ENCODE data around the gene ZNRF4. TPM values are rescaled to one million over a fixed set of nuclear protein-coding genes. Genes with fewer than 3 reads are reported as not detected.

The ZNRF4 gene
- total and polyA plus RNA-seq, 2 of the 8 experiments (the other 6 are each of a cell fraction or from before 2014, with no cell fraction given): not detected

GRCh38 chr19:5472286-5472685 lies 17.1 kb downstream of the ZNRF4 start:
- no peak overlapping the region for H2BK20ac ChIP-seq (ENCODE audit: low read length)
- no peak overlapping the region for H3K4ac ChIP-seq (replicated peaks; ENCODE audit: insufficient read length, low read depth, low read length)
- no peak overlapping the region for H3K56ac ChIP-seq (replicated peaks; ENCODE audit: insufficient read length, low read depth, low read length)
- H3K27me3 ChIP-seq (replicated peaks in 1 of 4; ENCODE audit: control insufficient read depth in 3 of 4, extremely low read depth in 1 of 4, insufficient read depth in 3 of 4, low read length in 3 of 4): no peaks in the 10 kb centered on the region
- H2AFZ ChIP-seq (ENCODE audit: low read length): no peak overlapping the region
- H4K8ac ChIP-seq (ENCODE audit: extremely low read depth, insufficient read depth, low read length): no peak overlapping the region; the same call in 1 of the 2 replicates
- no peaks in the 10 kb centered on the region for H3K9me3 ChIP-seq (ENCODE audit: insufficient read depth in 2 of 2, low read depth in 1 of 2, low read length in 1 of 2)
- H4K91ac ChIP-seq (replicated peaks; ENCODE audit: insufficient read length, low read length): no peak overlapping the region
- H3K79me1 ChIP-seq (ENCODE audit: low read depth, low read length): no peaks in the 10 kb centered on the region
- no peak overlapping the region for H3K4me3 ChIP-seq (ENCODE audit: extremely low read depth in 1 of 4, insufficient read depth in 2 of 4, low read depth in 3 of 4, low read length in 4 of 4)
- TF ChIP-seq ATF3 (IDR thresholded peaks at IDR 0.05; ENCODE audit: insufficient read depth, low read depth, low read length) (no peak), ASH2L (IDR thresholded peaks at IDR 0.05; ENCODE audit: low read length) (no peak), RXRA (IDR thresholded peaks at IDR 0.05; ENCODE audit: insufficient read depth, low read depth, low read length) (no peak), PHF8 (conservative IDR thresholded peaks at IDR 0.05; ENCODE audit: low read depth, low read length) (no peak), SP2 (IDR thresholded peaks at IDR 0.05; ENCODE audit: low read length) (no peak), KDM5A (IDR thresholded peaks at IDR 0.05; ENCODE audit: low read length) (no peak), TCF12 (IDR thresholded peaks at IDR 0.05; ENCODE audit: low read depth, low read length) (no peak), TAF7 (optimal IDR thresholded peaks at IDR 0.05; ENCODE audit: borderline replicate concordance, low read depth, low read length) (no peak), EZH2 (IDR thresholded peaks at IDR 0.05; ENCODE audit: low read depth, low read length, severe bottlenecking) (no peak), EGR1 (IDR thresholded peaks at IDR 0.05; ENCODE audit: borderline replicate concordance, low read depth, low read length) (no peak), KDM1A (IDR thresholded peaks at IDR 0.05; ENCODE audit: borderline replicate concordance, low read length) (no peak), NRF1 (IDR thresholded peaks at IDR 0.05; ENCODE audit: low read depth, low read length) (no peak), TBP (IDR thresholded peaks at IDR 0.05; ENCODE audit: low read depth, low read length) (no peak)
- ChIA-PET POLR2A (ENCODE audit: partially characterized antibody) (interaction anchor here (0.6 to 1.3 kb wide), 2 partner anchors 41 to 67 kb away, joined by 3 to 4 read pairs; no protein-coding TSS in a partner anchor), CTCF (ENCODE audit: partially characterized antibody) (interaction anchor here (1.1 kb wide), 1 partner anchor 20 kb away, joined by 3 read pairs; no protein-coding TSS in a partner anchor)
- no peak overlapping the region for H2BK12ac ChIP-seq (ENCODE audit: low read depth, low read length)
- no peak overlapping the region for H2BK5ac ChIP-seq (ENCODE audit: low read depth, low read length)
- no peaks in the 10 kb centered on the region for H3K23me2 ChIP-seq (ENCODE audit: low read depth, low read length)
- no peak overlapping the region for H3K4me2 ChIP-seq (ENCODE audit: insufficient read depth in 1 of 2, low read depth in 2 of 2, low read length in 2 of 2)
- no peaks in the 10 kb centered on the region for H4K20me1 ChIP-seq (replicated peaks in 1 of 2; ENCODE audit: control insufficient read depth in 1 of 2, insufficient read depth in 2 of 2, low read length in 2 of 2)
- no peak overlapping the region for H3K27ac ChIP-seq (ENCODE audit: low read depth, low read length)
- WGBS, 2 experiments (ENCODE audit: extremely low coverage in 1 of 2, insufficient coverage in 1 of 2, insufficient read length in 1 of 2, insufficient replicate concordance in 2 of 2, low coverage in 1 of 2, low lambda C conversion rate in 2 of 2, missing lambda C conversion rate in 1 of 2): 88% methylated on average over 16 of the region's 16 CpGs; no CpG with 5 or more reads in 1 of the 2 experiments
- no peak overlapping the region for H3K18ac ChIP-seq (ENCODE audit: extremely low read depth, low read length)
- no peaks in the 10 kb centered on the region for H3K4me1 ChIP-seq (replicated peaks in 1 of 4; ENCODE audit: control insufficient read depth in 3 of 4, insufficient read depth in 4 of 4, low read length in 3 of 4)
- H2BK15ac ChIP-seq (ENCODE audit: low read length): no peak overlapping the region
- H3K14ac ChIP-seq (ENCODE audit: insufficient read length): no peak overlapping the region
- DNase-seq (ENCODE audit: low read depth in 1 of 2, low spot score in 2 of 2) (no peak), FAIRE-seq (no peak)
- H3K79me2 ChIP-seq (ENCODE audit: control insufficient read depth in 1 of 2, insufficient read depth in 2 of 2, low read length in 2 of 2): no peaks in the 10 kb centered on the region
- no peak overlapping the region for H4K5ac ChIP-seq (ENCODE audit: insufficient read length, low read depth, low read length)
- H3K9ac ChIP-seq (replicated peaks in 1 of 4; ENCODE audit: extremely low read depth in 1 of 4, low read depth in 3 of 4, low read length in 3 of 4): no peak overlapping the region
- H3K36me3 ChIP-seq (ENCODE audit: control insufficient read depth in 2 of 4, insufficient read depth in 4 of 4, low read length in 3 of 4): no peaks in the 10 kb centered on the region
- H3K23ac ChIP-seq (ENCODE audit: insufficient read length): no peak overlapping the region
- H2AK5ac ChIP-seq (ENCODE audit: low read depth, low read length): no peak overlapping the region
- H2BK120ac ChIP-seq (replicated peaks; ENCODE audit: low read depth, low read length): no peak overlapping the region
